Activated CD4-positive, alpha-beta T cell treated with anti-CD3 and anti-CD28 coated beads, Interleukin-10, Interleukin-2, amounts not matched to agents 100 ng/mL and 50 ng/mL, durations not matched to agents 16 hours and 8 hours (primary cell): Measurements from ENCODE around the gene PCCA.

Experiments
- DNase-seq: peaks from one replicate; pipeline ENCODE4 v3.0.0-alpha.2; 2020

The PCCA gene

DNA sequence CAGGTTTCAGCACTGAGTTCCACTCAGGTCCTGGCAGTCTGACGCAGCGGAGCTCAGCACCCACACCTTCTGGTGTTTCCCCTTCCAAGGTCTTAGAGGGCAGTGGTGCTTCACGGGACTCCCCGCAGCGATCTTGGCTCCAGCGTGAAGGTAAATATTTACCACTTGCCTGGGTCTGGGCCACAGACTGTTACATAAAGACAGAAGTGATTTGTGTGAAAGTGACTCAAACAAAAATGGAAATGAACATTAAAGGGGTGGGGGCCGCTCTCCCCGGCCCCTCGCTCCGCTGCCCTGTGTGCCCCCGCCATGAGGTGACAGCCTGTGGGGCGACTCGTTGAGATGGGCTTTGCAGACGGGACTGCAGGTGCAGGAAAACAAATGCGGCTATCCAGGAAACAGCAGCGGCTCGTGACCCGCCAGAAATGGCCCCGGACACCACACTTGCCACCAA lies 444.7 kb downstream of the PCCA start:
- no peak for DNase-seq

DNA sequence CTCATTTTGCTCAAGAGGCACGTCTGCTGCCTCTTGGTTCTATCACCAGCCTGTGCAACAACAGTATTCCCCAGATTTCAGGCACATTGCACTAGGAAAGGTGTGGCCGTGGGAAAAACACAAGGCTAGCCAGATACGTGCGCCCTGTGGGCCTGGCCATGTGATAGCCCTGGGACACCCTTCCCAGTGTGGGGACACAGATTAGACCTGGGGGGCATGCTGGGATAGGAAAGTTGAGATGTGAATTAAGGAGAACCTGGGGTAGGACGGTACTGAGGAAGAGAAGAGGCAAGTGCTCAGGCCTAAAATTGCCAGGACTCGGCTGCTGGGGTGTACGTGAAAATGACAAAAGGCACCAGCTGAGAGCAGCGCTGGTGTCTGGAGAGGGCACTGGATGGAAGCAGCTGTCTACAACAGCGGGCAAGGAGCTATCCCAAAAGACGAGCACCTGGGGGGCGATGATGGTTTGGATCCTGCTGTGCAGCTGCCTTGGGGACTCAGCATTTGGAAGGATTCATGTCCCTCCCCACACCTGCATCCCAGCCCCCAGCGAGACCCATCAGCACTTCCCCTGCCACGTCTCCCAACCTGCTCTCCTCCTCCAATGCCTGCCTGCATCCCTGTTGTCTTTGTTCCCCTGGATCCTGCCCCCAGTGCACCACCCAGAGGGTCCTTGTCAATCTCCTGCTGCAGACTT lies 445.4 kb downstream of the PCCA start:
- DNase-seq, result no peak

DNA sequence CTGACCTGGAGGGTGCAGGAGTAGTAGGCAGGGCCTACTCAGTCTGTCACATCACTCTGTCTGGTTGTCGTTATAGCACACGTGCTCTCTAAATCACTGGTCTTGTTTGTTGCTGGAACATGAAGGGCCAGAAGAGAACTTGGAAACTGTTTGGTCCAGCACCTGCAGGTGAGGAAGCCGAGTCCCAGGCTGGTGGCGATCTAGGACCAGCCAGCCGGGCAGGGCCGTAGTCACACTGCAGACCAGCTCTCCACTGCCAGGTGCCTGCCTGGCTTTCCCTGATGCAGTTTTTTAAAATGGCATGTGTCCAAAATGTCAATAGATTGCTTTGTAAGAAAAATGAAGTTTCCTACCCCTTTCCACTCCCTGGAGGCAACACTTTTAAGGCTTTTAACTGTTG lies 446.0 kb downstream of the PCCA start:
- DNase-seq, result no peak

DNA sequence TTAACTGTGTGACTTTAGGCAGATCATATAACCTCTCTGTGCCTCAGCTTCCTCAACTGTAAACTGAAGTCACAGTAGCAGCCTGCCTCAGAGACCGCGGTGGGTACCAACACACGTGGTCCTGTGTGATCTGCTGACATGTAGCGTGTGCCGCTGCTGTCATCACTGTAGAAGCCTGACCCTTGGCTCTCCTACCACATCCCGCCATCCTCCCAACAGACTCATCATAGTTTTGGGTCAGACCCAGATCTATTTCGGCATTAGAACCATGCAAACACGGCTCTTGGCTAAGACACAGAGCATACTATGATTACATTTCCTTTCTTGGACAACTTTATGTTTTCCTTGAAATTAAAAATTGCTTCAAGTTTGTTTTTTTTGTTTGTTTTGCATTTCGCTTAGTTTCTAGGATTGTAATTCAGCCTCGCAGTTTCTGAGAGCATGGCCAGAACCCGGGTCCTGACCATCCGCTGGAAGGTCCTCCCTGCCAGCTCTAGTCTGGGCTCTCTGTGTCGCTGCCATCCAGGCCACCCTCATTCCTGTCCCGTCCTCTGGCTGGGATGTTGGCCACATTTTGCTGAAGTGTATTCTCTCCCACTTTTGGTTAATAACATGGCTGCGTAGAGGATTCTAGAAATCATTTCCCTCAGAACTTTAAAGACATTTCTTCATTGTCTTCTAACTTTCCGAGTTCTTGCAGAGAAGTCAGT lies 446.7 kb downstream of the PCCA start:
- no peak for DNase-seq

DNA sequence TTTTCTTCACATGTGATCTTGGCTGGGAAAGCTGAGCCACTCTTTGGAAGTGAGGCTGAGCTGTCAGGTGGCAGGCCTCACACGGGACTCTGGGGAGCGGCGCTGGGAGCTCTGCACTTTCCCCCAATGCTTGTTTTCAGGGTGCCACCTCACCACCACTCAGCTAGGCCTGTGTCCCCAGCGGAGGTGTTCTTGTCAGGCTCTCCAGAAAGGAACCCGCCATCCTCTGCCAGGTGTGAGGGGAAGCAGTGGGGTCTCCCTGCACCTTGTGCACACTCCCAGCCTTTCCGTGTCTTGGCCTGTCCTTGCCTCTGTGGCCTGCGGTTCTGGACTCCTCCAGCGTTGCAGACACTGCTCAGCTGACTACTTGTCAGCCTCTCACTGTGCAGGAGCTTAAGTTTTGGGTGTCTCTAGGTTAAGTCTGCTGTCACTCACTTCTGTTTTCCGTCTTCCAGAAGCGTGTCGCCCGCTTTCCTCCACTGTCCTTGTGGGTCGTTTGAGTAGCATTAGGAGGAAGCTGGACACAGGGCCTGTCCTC lies 447.8 kb downstream of the PCCA start:
- no peak for DNase-seq

DNA sequence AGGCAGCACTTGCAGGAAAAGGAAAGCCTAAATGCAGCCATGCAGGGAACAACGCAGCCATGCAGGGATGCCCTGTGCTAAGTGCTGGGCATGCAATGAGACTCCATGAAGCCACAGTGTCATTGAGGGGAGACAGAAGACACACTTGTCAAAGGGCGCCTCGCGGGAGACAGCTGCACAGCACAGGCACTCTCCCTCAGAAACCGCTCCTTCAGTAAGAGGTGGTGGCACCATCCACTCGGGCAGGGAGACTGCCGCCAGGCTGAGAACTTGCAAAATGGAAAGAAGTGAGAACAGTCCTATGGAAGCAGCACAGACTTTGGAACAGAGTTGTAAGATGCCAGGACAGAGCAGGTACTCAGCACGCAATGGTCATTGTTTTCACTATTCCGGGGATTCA lies 448.6 kb downstream of the PCCA start:
- no peak for DNase-seq

DNA sequence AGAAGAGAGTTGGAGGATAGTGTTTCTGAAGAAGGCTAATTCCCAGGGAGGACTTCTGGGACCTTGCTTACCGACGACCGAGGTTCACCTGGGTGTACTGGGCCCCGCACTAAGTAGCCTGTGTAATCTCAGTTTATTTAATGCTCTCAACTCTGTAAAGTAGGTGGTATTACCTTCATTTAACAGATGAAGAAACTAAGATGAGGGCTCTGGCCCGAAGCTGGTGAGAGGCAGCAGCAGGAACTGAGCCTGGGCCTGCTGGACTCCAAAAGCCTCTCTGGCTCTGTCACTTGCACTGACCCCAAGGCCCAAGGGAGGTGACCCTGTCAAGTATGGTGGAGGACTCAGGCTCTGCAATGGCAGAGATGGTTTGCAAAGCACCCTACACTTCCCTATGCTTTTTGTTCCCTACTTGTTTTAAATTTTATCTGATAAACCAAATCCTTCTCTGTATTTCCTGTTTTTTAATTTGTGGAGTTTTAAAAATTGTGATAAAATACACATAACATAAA lies 449.1 kb downstream of the PCCA start:
- no peak for DNase-seq

DNA sequence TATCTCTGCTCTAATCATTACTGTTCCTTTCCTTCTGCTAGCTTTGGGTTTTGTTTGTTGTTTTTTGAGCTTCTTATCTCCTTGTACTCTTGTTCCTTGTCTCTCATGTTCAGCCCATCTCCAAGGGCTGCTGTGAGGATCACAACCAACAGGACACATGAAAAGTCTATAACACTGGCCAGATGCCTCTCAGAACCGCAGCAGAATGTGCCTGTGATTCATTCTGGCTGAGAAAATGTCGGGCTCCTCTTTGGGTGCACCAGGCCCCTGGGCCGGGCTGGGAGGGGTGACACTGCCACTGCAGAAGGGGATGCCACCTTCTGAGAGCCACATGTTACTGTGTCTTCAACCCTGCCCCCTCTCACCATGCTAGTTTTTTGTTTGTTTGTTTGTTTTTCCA lies 451.7 kb downstream of the PCCA start:
- DNase-seq, result no peak

- no peak for DNase-seq
Observed at GRCh38 chr13:100541897-100542825, 453.3 kb downstream of the PCCA start.

DNA sequence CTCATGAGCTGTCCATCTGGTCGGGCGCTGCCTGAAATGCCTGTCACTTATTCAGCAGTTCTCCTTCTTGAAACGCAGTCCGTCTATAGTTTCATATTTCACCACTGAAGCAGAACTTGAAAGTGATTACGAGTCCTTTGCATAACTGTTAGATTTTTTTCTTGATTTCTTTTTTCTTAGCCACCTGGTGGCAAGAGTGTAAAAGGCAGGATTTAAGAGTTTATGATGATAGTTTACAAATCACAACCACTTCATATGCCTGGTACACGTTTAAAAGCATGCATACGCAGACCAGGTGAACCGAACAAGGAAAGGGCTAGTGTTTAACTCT lies 453.9 kb downstream of the PCCA start:
- peak; percentile 48 for DNase-seq

DNA sequence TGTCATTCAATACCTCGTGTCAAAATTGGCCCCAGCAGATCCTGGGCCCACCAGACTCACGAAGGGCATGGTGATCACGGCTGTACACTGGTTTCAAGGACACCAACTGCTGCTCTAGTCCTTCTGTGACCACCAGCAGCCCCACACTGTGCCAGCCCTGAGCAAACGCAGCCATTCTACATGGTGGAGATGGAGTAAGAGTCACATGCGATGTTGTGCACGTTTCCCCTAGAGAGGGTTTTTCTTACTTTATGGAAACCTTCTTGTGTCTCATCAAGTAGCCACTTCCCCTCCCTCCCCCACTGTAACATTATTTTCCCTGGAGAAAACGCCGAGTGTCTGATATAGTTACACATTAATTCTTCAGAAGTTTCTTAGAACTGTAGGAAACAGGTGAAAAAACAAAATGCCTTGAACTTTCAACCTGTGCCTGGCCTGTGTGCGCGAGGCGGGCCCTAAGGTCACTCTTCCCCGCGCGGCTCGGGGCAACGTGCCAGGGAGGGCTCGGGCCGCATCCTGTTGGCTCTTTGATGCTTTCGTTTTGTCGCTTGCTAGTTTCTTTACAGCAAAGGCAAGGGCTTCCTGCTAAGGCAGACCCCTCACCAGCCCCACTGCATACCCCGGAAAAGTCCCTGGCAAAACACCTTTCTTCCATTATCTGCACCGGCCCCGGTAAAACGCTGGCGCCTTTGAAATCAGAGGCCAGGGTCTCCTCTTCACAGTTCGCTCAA lies 455.1 kb downstream of the PCCA start:
- no peak for DNase-seq

- no peak for DNase-seq
Observed at GRCh38 chr13:100544866-100545683, 456.2 kb downstream of the PCCA start.

DNA sequence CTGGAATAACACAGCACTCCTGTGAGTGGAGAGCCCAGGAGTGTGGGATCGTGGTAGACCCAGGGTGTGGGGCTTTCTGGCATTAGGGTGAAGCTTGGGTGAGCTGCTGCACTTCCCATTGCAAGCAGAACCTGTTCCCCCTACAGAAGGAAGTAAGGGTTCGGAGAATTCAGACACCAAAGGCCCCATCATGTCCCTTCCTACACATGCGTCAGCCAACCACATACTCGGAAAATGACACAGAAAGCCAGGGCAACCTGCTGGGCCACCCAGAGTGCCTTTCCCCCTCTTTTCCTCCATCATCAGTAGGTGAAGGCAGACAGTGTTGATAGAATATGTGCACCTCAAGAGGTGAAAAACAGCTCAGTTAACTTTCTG lies 456.8 kb downstream of the PCCA start:
- no peak for DNase-seq

GRCh38 chr13:100546713-100547405 lies 458.0 kb downstream of the PCCA start:
- no peak for DNase-seq

- DNase-seq, result no peak
Observed at GRCh38 chr13:100547791-100548201, 458.9 kb downstream of the PCCA start.

- no peak for DNase-seq
Observed at GRCh38 chr13:100549316-100549715, 460.4 kb downstream of the PCCA start.

GRCh38 chr13:100552755-100553154 lies 463.9 kb downstream of the PCCA start:
- no peak for DNase-seq

DNA sequence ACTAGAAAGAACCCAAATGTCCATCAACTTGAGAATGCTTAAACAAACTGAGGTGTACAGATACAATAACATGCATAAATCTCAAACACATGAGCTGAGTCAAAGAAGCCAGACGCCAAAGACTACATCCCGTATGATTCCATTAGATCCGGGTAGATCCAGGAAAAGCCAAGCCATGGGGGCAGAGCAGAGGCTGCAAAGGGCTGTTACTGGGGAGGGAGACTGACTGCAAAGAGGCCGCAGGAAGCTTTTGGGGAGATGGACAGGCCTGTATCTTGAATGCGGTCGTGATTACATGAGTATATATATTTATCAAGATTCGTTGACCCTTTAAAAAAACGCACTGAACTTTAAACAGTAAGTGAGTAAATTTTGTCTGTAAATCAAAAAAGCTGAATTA lies 471.0 kb downstream of the PCCA start:
- no peak for DNase-seq

GRCh38 chr13:100560498-100561157 lies 471.7 kb downstream of the PCCA start:
- DNase-seq, result no peak

DNA sequence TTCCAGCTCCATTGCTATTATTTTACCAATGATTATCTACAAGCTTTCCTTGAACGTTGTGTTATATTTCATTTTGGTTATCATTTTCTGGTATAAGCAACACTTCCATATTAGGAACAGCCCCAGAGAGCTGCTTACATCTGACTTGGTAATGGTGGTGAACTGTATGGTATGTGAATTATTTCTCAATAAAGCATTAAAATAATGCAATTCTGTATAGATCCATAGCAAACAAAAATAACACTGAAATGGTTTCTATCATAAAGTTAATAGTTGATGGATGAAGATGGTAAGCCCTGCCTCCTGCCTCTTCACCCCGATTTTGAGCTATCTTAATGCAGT lies 472.2 kb downstream of the PCCA start:
- no peak for DNase-seq
